ENCODE measurements around the gene RGS3. TPM values are rescaled to one million over a fixed set of nuclear protein-coding genes. Genes with fewer than 3 reads are reported as not detected.

The RGS3 gene
- total and polyA plus RNA-seq, 2 donors (not counting 3 experiments of a cell fraction or from before 2014, with no cell fraction given), result 356 to 416 TPM

GRCh38 chr9:113624721-113625120, 161.2 kb downstream of the RGS3 start:
- no peak overlapping the region for H3K4me2 ChIP-seq (ENCODE audit: insufficient read depth, low read length)
- no peak overlapping the region for H2AFZ ChIP-seq (ENCODE audit: low read depth, low read length)
- no peak for DNase-seq (ENCODE audit: low read depth, low spot score)

More at GRCh38 chr9:113624721-113625120, 161.2 kb downstream of the RGS3 start:
- FAIRE-seq, result no peak
- ChIA-PET POLR2A (no interaction called here), CTCF (no interaction called here)
- no TSS peak for BruUV-seq (replicated peaks)
- Histone ChIP-seq H3K27me3 (ENCODE audit: control insufficient read depth in 2 of 2, insufficient read depth in 2 of 2, low read length in 2 of 2) (no peaks in the 10 kb centered on the region), H4K20me1 (replicated peaks; ENCODE audit: control insufficient read depth, extremely low read depth, insufficient read depth, low read length) (no peaks in the 10 kb centered on the region), H3K27ac (ENCODE audit: insufficient read depth, low read depth, low read length) (no peak overlapping the region), H3K36me3 (ENCODE audit: control insufficient read depth in 2 of 2, extremely low read depth in 1 of 2, insufficient read depth in 2 of 2, low read length in 2 of 2) (no peaks in the 10 kb centered on the region), H3K4me1 (ENCODE audit: control insufficient read depth, extremely low read depth, insufficient read depth, low read length) (peaks cover 41% of the 10 kb centered on the region), H3K9me3 (replicated peaks; ENCODE audit: control insufficient read depth, insufficient read depth, low read length) (no peaks in the 10 kb centered on the region), H3K9ac (replicated peaks; ENCODE audit: extremely low read depth, insufficient read depth, low read length) (no peak overlapping the region), H3K9me1 (replicated peaks; ENCODE audit: control insufficient read depth, extremely low read depth, insufficient read depth, low read length) (no peaks in the 10 kb centered on the region), H3K79me2 (ENCODE audit: control insufficient read depth, insufficient read depth, low read length) (peaks cover under 1% of the 10 kb centered on the region), H3K4me3 (replicated peaks in 1 of 3; ENCODE audit: insufficient read depth in 1 of 3, low read depth in 1 of 3, low read length in 3 of 3) (no peak overlapping the region)
- intact Hi-C loops (cut with micrococcal nuclease) (no loop called here), dilution Hi-C loops (cut with MboI; ENCODE audit: extremely low pct_ligation_motif_present, low sequenced_read_pairs) (no loop called here)
- TF ChIP-seq POLR2AphosphoS5 (IDR thresholded peaks at IDR 0.05; ENCODE audit: insufficient read depth, low read depth, low read length) (no peak), JUN (IDR thresholded peaks at IDR 0.05; ENCODE audit: borderline replicate concordance, insufficient read depth, insufficient read length, low read depth) (no peak), MAX (IDR thresholded peaks at IDR 0.05; ENCODE audit: insufficient read depth, insufficient read length) (no peak), FOS (IDR thresholded peaks at IDR 0.05; ENCODE audit: borderline replicate concordance, insufficient read depth, low read length) (no peak), POLR2A (IDR thresholded peaks at IDR 0.05; ENCODE audit: low read depth, low read length) (no peak), EZH2 (IDR thresholded peaks at IDR 0.05; ENCODE audit: borderline replicate concordance, low read depth, low read length, severe bottlenecking) (no peak), MYC (IDR thresholded peaks at IDR 0.05; ENCODE audit: low read depth, low read length) (no peak), CTCF (IDR thresholded peaks at IDR 0.05; ENCODE audit: extremely low read depth in 1 of 2, insufficient read depth in 1 of 2, low read depth in 1 of 2, low read length in 2 of 2) (no peak), GATA2 (IDR thresholded peaks at IDR 0.05; ENCODE audit: insufficient read depth, insufficient read length, low read depth, low read length) (no peak)
